ENCODE data around the gene ZACN. TPM values are rescaled to one million over a fixed set of nuclear protein-coding genes. Genes with fewer than 3 reads are reported as not detected.

ZACN gene
- total and polyA plus RNA-seq, 2 donors from 2014 or later: 0.22 TPM; not detected in 1

DNA sequence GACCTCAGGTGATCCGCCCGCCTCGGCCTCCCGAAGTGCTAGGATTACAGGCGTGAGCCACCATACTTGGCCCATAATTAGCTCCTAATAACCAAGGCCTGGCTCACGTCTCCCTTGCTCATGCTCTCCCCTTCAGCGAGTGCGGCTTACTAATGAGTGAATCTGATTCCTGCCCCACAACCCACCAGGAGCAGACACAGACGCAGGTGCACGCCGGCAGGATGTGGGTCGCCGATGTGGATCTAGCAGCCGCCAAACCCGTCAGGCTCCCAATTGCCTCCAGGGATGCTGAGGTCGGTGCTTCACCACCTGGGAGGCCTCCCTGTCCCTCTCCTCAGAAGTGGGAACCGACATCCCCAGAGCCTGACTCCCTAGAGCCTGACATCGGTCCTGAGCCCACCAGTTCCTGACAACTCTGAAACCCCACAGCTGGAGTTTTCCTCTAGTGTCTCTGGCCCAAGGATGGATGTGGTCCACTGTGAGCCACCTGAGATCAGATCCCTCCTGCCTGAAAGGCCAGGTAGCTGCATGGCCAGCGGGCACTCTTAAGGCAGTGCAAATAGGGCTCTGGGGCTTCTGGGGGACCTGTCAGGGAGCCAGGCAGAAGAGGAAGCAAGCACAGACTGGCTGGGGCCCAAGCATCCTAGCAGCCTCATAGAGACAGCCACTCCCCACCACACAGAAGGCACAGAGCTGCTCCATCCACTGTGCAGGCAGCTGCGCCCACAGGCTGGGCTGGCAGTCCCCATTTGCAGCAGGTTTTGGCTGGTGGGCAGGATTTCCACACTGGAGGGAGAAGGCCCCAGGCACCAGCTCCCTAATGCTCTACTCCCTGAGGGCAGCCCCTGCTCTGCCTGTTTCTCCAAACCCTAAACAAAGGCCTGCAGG, 13.8 kb downstream of the ZACN start:
- intact Hi-C loops (cut with DNase I): no loop called here

GRCh38 chr17:76094046-76094445, 15.1 kb downstream of the ZACN start:
- Histone ChIP-seq H3K27me3 (ENCODE audit: control insufficient read depth, insufficient read depth, low read length) (no peaks in the 10 kb centered on the region), H3K9ac (ENCODE audit: low read length in 3 of 3) (no peak overlapping the region), H3K27ac (ENCODE audit: low read depth in 2 of 2, low read length in 2 of 2) (no peak overlapping the region), H3K36me3 (ENCODE audit: control insufficient read depth in 2 of 3, insufficient read depth in 3 of 3, low read length in 3 of 3) (peaks cover 2 to 50% (median 28%) of the 10 kb centered on the region in 3 donors), H3K4me1 (ENCODE audit: control insufficient read depth in 2 of 3, insufficient read depth in 2 of 3, low read depth in 1 of 3, low read length in 3 of 3) (no peaks in the 10 kb centered on the region), H3K9me3 (ENCODE audit: control insufficient read depth in 2 of 3, insufficient read depth in 1 of 3, low read length in 3 of 3) (no peaks in the 10 kb centered on the region), H3K4me3 (ENCODE audit: low read length in 3 of 3) (no peak overlapping the region)
- FAIRE-seq (no peak), DNase-seq (no peak)
- intact Hi-C loops (cut with DNase I): no loop called here
- TF ChIP-seq, protein P1, sequence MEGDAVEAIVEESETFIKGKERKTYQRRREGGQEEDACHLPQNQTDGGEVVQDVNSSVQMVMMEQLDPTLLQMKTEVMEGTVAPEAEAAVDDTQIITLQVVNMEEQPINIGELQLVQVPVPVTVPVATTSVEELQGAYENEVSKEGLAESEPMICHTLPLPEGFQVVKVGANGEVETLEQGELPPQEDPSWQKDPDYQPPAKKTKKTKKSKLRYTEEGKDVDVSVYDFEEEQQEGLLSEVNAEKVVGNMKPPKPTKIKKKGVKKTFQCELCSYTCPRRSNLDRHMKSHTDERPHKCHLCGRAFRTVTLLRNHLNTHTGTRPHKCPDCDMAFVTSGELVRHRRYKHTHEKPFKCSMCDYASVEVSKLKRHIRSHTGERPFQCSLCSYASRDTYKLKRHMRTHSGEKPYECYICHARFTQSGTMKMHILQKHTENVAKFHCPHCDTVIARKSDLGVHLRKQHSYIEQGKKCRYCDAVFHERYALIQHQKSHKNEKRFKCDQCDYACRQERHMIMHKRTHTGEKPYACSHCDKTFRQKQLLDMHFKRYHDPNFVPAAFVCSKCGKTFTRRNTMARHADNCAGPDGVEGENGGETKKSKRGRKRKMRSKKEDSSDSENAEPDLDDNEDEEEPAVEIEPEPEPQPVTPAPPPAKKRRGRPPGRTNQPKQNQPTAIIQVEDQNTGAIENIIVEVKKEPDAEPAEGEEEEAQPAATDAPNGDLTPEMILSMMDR (IDR thresholded peaks at IDR 0.05; ENCODE audit: borderline replicate concordance, extremely low read depth, insufficient read depth): no peak

More for the DNA sequence above, 13.8 kb downstream of the ZACN start:
- no peak for DNase-seq
- peaks cover 5 to 56% (median 33%) of the 10 kb centered on the region in 3 donors for H3K36me3 ChIP-seq (ENCODE audit: control insufficient read depth in 2 of 3, insufficient read depth in 3 of 3, low read length in 3 of 3)
- no peak for FAIRE-seq
- H3K9me3 ChIP-seq (ENCODE audit: control insufficient read depth in 2 of 3, insufficient read depth in 1 of 3, low read length in 3 of 3): no peaks in the 10 kb centered on the region
- H3K27ac ChIP-seq (ENCODE audit: low read depth in 2 of 2, low read length in 2 of 2): no peak overlapping the region
- TF ChIP-seq, protein P1 (IDR thresholded peaks at IDR 0.05; ENCODE audit: borderline replicate concordance, extremely low read depth, insufficient read depth): no peak
- H3K9ac ChIP-seq (ENCODE audit: low read length in 3 of 3): no peak overlapping the region
- no peak overlapping the region for H3K4me3 ChIP-seq (ENCODE audit: low read length in 3 of 3)
- no peaks in the 10 kb centered on the region for H3K4me1 ChIP-seq (ENCODE audit: control insufficient read depth in 2 of 3, insufficient read depth in 2 of 3, low read depth in 1 of 3, low read length in 3 of 3)
- H3K27me3 ChIP-seq (ENCODE audit: control insufficient read depth, insufficient read depth, low read length): no peaks in the 10 kb centered on the region

- DNase-seq: no peak
- TF ChIP-seq, protein P1 (IDR thresholded peaks at IDR 0.05; ENCODE audit: borderline replicate concordance, extremely low read depth, insufficient read depth): no peak
- Histone ChIP-seq H3K4me3 (ENCODE audit: low read length in 3 of 3) (no peak overlapping the region), H3K9ac (ENCODE audit: low read length in 3 of 3) (no peak overlapping the region), H3K27me3 (ENCODE audit: control insufficient read depth, insufficient read depth, low read length) (no peaks in the 10 kb centered on the region), H3K36me3 (ENCODE audit: control insufficient read depth in 2 of 3, insufficient read depth in 3 of 3, low read length in 3 of 3) (peaks cover 2 to 42% (median 22%) of the 10 kb centered on the region in 3 donors), H3K27ac (ENCODE audit: low read depth in 2 of 2, low read length in 2 of 2) (no peak overlapping the region), H3K9me3 (ENCODE audit: control insufficient read depth in 2 of 3, insufficient read depth in 1 of 3, low read length in 3 of 3) (no peaks in the 10 kb centered on the region), H3K4me1 (ENCODE audit: control insufficient read depth in 2 of 3, insufficient read depth in 2 of 3, low read depth in 1 of 3, low read length in 3 of 3) (no peaks in the 10 kb centered on the region)
- intact Hi-C loops (cut with DNase I): no loop called here
- FAIRE-seq: no peak
Measured at GRCh38 chr17:76095943-76096342, 17.0 kb downstream of the ZACN start.

Measured in kidney (tissue), 14 donors.